ENCODE measurements around the gene TKFC. TPM values are rescaled to one million over a fixed set of nuclear protein-coding genes. Genes with fewer than 3 reads are reported as not detected.

Gene TKFC
- total and polyA plus RNA-seq, 9 of the 15 experiments (the other 6 are each of a cell fraction or from before 2014, with no cell fraction given): 2.0 to 61.7 (median 28.5) TPM

DNA sequence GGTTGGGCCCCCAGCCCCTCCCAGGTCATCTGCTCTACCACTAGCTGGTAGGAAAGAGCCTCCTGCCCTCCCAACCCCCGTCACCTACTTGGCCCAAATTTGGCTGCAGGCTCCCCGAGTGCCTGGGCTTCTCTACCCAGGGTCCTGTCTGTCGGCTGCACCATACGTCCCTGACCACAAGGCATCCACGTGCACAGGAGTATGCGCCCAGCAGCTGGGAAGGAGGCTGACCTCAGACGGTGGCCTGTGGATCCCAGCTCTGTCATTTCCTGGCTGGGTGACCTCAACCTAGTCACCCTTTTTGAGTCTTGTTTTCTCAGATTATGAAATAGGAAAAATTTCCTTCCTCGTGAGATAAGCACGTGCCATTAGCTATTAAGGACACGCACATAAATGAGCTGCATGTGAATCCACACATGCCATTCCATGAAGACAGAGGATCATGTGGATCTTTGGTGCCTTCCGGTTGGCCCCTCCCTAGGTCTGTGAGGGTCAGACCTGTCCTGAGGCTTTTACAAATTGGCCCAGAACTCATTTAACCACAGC, 15.0 kb downstream of the TKFC start (continued):
- TF ChIP-seq, protein P1, sequence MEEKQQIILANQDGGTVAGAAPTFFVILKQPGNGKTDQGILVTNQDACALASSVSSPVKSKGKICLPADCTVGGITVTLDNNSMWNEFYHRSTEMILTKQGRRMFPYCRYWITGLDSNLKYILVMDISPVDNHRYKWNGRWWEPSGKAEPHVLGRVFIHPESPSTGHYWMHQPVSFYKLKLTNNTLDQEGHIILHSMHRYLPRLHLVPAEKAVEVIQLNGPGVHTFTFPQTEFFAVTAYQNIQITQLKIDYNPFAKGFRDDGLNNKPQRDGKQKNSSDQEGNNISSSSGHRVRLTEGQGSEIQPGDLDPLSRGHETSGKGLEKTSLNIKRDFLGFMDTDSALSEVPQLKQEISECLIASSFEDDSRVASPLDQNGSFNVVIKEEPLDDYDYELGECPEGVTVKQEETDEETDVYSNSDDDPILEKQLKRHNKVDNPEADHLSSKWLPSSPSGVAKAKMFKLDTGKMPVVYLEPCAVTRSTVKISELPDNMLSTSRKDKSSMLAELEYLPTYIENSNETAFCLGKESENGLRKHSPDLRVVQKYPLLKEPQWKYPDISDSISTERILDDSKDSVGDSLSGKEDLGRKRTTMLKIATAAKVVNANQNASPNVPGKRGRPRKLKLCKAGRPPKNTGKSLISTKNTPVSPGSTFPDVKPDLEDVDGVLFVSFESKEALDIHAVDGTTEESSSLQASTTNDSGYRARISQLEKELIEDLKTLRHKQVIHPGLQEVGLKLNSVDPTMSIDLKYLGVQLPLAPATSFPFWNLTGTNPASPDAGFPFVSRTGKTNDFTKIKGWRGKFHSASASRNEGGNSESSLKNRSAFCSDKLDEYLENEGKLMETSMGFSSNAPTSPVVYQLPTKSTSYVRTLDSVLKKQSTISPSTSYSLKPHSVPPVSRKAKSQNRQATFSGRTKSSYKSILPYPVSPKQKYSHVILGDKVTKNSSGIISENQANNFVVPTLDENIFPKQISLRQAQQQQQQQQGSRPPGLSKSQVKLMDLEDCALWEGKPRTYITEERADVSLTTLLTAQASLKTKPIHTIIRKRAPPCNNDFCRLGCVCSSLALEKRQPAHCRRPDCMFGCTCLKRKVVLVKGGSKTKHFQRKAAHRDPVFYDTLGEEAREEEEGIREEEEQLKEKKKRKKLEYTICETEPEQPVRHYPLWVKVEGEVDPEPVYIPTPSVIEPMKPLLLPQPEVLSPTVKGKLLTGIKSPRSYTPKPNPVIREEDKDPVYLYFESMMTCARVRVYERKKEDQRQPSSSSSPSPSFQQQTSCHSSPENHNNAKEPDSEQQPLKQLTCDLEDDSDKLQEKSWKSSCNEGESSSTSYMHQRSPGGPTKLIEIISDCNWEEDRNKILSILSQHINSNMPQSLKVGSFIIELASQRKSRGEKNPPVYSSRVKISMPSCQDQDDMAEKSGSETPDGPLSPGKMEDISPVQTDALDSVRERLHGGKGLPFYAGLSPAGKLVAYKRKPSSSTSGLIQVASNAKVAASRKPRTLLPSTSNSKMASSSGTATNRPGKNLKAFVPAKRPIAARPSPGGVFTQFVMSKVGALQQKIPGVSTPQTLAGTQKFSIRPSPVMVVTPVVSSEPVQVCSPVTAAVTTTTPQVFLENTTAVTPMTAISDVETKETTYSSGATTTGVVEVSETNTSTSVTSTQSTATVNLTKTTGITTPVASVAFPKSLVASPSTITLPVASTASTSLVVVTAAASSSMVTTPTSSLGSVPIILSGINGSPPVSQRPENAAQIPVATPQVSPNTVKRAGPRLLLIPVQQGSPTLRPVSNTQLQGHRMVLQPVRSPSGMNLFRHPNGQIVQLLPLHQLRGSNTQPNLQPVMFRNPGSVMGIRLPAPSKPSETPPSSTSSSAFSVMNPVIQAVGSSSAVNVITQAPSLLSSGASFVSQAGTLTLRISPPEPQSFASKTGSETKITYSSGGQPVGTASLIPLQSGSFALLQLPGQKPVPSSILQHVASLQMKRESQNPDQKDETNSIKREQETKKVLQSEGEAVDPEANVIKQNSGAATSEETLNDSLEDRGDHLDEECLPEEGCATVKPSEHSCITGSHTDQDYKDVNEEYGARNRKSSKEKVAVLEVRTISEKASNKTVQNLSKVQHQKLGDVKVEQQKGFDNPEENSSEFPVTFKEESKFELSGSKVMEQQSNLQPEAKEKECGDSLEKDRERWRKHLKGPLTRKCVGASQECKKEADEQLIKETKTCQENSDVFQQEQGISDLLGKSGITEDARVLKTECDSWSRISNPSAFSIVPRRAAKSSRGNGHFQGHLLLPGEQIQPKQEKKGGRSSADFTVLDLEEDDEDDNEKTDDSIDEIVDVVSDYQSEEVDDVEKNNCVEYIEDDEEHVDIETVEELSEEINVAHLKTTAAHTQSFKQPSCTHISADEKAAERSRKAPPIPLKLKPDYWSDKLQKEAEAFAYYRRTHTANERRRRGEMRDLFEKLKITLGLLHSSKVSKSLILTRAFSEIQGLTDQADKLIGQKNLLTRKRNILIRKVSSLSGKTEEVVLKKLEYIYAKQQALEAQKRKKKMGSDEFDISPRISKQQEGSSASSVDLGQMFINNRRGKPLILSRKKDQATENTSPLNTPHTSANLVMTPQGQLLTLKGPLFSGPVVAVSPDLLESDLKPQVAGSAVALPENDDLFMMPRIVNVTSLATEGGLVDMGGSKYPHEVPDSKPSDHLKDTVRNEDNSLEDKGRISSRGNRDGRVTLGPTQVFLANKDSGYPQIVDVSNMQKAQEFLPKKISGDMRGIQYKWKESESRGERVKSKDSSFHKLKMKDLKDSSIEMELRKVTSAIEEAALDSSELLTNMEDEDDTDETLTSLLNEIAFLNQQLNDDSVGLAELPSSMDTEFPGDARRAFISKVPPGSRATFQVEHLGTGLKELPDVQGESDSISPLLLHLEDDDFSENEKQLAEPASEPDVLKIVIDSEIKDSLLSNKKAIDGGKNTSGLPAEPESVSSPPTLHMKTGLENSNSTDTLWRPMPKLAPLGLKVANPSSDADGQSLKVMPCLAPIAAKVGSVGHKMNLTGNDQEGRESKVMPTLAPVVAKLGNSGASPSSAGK (IDR thresholded peaks at IDR 0.05): peak; percentile 76
- TF ChIP-seq ESRRA (IDR thresholded peaks at IDR 0.05; ENCODE audit: borderline replicate concordance, low read depth): peak; percentile 31; the same call in 1 of the 2 replicates
- no peak for TF ChIP-seq NR2C2 (CRISPR knock-in tag; IDR thresholded peaks at IDR 0.05)
- peak; percentile 76 for TF ChIP-seq NR2C2 (tag; IDR thresholded peaks at IDR 0.05)
- TF ChIP-seq NR2C1 (IDR thresholded peaks at IDR 0.05): no peak; the same call in 1 of the 2 replicates
- TF ChIP-seq NR2C1 (tag; IDR thresholded peaks at IDR 0.05): peak; percentile 74; the same call in 1 of the 2 replicates
- no peak for TF ChIP-seq ZNF197 (CRISPR knock-in tag; IDR thresholded peaks at IDR 0.05; ENCODE audit: low read depth)
- TF ChIP-seq CXXC5 (CRISPR knock-in tag; IDR thresholded peaks at IDR 0.05): peak; percentile 61
- TF ChIP-seq, protein P2, sequence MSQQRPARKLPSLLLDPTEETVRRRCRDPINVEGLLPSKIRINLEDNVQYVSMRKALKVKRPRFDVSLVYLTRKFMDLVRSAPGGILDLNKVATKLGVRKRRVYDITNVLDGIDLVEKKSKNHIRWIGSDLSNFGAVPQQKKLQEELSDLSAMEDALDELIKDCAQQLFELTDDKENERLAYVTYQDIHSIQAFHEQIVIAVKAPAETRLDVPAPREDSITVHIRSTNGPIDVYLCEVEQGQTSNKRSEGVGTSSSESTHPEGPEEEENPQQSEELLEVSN (IDR thresholded peaks at IDR 0.05; ENCODE audit: borderline replicate concordance in 1 of 2, extremely low read depth in 1 of 2, insufficient read depth in 1 of 2, insufficient read length in 1 of 2, low read depth in 1 of 2, low read length in 1 of 2, poor library complexity in 1 of 2, severe bottlenecking in 1 of 2): peak in 1 of 2 experiments; percentile 20
- TF ChIP-seq GTF2A2 (tag; IDR thresholded peaks at IDR 0.05): no peak
- no peak for TF ChIP-seq HMGN3 (IDR thresholded peaks at IDR 0.05; ENCODE audit: borderline replicate concordance, extremely low read depth, insufficient read length, low read depth, low read length)
- TF ChIP-seq BHLHE40 (IDR thresholded peaks at IDR 0.05; ENCODE audit: low read length): peak; percentile 88
- no peak for TF ChIP-seq DIDO1 (tag; IDR thresholded peaks at IDR 0.05; ENCODE audit: low read depth)
- no peak for TF ChIP-seq MAFF (IDR thresholded peaks at IDR 0.05; ENCODE audit: low read length)
- TF ChIP-seq BMI1 (IDR thresholded peaks at IDR 0.05; ENCODE audit: low read length): no peak
- 0 out of 2 replicates have a peak, but pooled peaks have one; percentile 34 for TF ChIP-seq MYC (IDR thresholded peaks at IDR 0.05; ENCODE audit: low read depth, low read length)
- TF ChIP-seq MYC (CRISPR knock-in tag; IDR thresholded peaks at IDR 0.05; ENCODE audit: borderline replicate concordance, low read depth): no peak

Measured in K562 (cell line).